Psoas muscle (tissue), 8 donors: Measurements from ENCODE around the gene ADAD2. TPM values are rescaled to one million over a fixed set of nuclear protein-coding genes. Genes with fewer than 3 reads are reported as not detected.

ENCODE experiments used
- ATAC-seq, 4 donors: fragments of 200-7000 bp; cut with Tn5 transposase; one replicate each; pipeline ENCODE4 v1.9.1; 2020; ENCODE audit warnings: moderate library complexity in 3 of 4, mild to moderate bottlenecking in 2 of 4
- DNase-seq, 2 donors: peaks; one replicate each; pipeline ENCODE4 v3.0.0-alpha.2; 2020
- H3K27ac ChIP-seq: fragments of 200-600 bp; one replicate; pipeline ENCODE4 v1.8.0; 2022
- H3K27me3 ChIP-seq, 3 donors: fragments of 200-600 bp in 1 of 3; one replicate each; pipeline versions ENCODE4 v1.6.1 to v1.8.0; 2013 to 2022; ENCODE audit warnings: low read length in 2 of 3, mild to moderate bottlenecking in 2 of 3, moderate library complexity in 1 of 3; ENCODE audit not compliant: insufficient read depth in 3 of 3
- H3K36me3 ChIP-seq, 2 donors: fragments of 200-600 bp in 1 of 2; one replicate each; pipeline versions ENCODE4 v1.6.1 to v1.8.0; 2013 to 2022; ENCODE audit warnings: low read depth in 1 of 2, mild to moderate bottlenecking in 1 of 2, moderate library complexity in 1 of 2; ENCODE audit not compliant: insufficient read depth in 1 of 2
- H3K4me1 ChIP-seq: fragments of 200-600 bp; one replicate; pipeline ENCODE4 v1.8.0; 2022
- H3K4me3 ChIP-seq: fragments of 200-600 bp; one replicate; pipeline ENCODE4 v1.8.0; 2022; ENCODE audit warnings: mild to moderate bottlenecking
- H3K9me3 ChIP-seq: fragments of 200-600 bp; one replicate; pipeline ENCODE4 v1.8.0; 2022
- CTCF ChIP-seq: fragments of 200-600 bp; IDR thresholded peaks from one replicate; pipeline ENCODE4 v1.8.0; 2022; ENCODE audit warnings: antibody characterized with exemption
- WGBS, 3 donors: extraction: QIAGEN DNeasy Blood & Tissue Kit; methylation state at CpG; one replicate each; pipeline versions ENCODE4 v1.1.6 to v1.1.7; 2013; 5-methylcytosine and 5-hydroxymethylcytosine counted together
- intact Hi-C, 2 donors: fragments of 100-400 bp; cut with DNase I; formaldehyde crosslinking; loops; one replicate each; pipeline versions ENCODE4 v1.11.0 to v1.14.2; 2022
- long read RNA-seq, 2 donors: library from polyadenylated mRNA; unstranded; transcript quantifications; one replicate each; pipeline ENCODE4 v2.0.0, GENCODE V29; 2021
- polyA plus RNA-seq, 3 donors: library from polyadenylated mRNA; stranded (reverse); fragments of 200-250 nt; gene quantifications; one replicate each; pipeline ENCODE4 v1.2.3, GENCODE V29; 2013
- total RNA-seq, 4 donors: library from RNA; stranded (reverse); fragmentation: NEBNext Ultra II Directional in 2 of 4; extraction: Animal tissue kit (Norgen Biotek cat#: 25700) in 2 of 4; gene quantifications; one replicate each; pipeline versions ENCODE4 v1.2.1 to v1.2.4, GENCODE V29; 2021 to 2023
- donor health status: healthy with polysubstance abuse.
- donor health status: DM: no; HTN: no; CAD: no; lungs with moderate emphysema.
- donor health status: Bipolar disorder and iron deficiency.
- donor health status: healthy.
- donor health status: DM: yes; HTN: yes; CAD: no.
- donor health status: DM: no; HTN: no; CAD: no.
- donor health status: DM: no; HTN: no; CAD: no.
- donor health status: DM: yes; HTN: yes; CAD: no.

ADAD2 gene
- total RNA-seq (not detected), polyA plus RNA-seq (under 1 TPM; 0.17 to 0.69 (median 0.18) TPM)
- long read RNA-seq, donor 1: 0 reads
- long read RNA-seq, donor 2: 0 reads

GRCh38 chr16:84190731-84191388, at the start of gene ADAD2:
Gene ADAD2, plus strand, starts transcription at chr16:84191157. Its CDS starts 74 bp downstream, at chr16:84191231.
- Histone ChIP-seq H3K27me3 (no peaks in the 10 kb centered on the region), H3K4me3 (no peak within 1 kb of the TSS), H3K9me3 (no peaks in the 10 kb centered on the region), H3K27ac (no peak within 1 kb of the TSS), H3K36me3 (no peaks in the 10 kb centered on the region), H3K4me1 (peaks cover 4% of the 10 kb centered on the region)
- DNase-seq (no peak), ATAC-seq (no peak)
- 87 to 89% (median 89%) methylated on average over 43 to 47 of the region's 47 CpGs for WGBS, 3 donors
- intact Hi-C loops: no loop called here
- no peak for TF ChIP-seq CTCF

- Histone ChIP-seq H3K36me3 (no peaks in the 10 kb centered on the region), H3K27me3 (no peaks in the 10 kb centered on the region), H3K4me3 (no peak overlapping the region), H3K9me3 (no peaks in the 10 kb centered on the region), H3K4me1 (peaks cover 33% of the 10 kb centered on the region), H3K27ac (no peak overlapping the region)
- DNase-seq (no peak), ATAC-seq (no peak)
- intact Hi-C loops: loop anchor here in 1 of 2 donors (5.0 kb wide), 1 partner anchor 41 kb away; no protein-coding TSS in a partner anchor
- TF ChIP-seq CTCF: no peak
- 95 to 99% (median 97%) methylated on average over 1 of the region's 1 CpG for WGBS, 3 donors
Measured at GRCh38 chr16:84143081-84143480, 47.9 kb upstream of the ADAD2 start.

GRCh38 chr16:84143784-84144199, 47.2 kb upstream of the ADAD2 start:
- WGBS, 3 donors: 36 to 39% (median 37%) methylated on average over 13 of the region's 13 CpGs
- H3K36me3 ChIP-seq: no peaks in the 10 kb centered on the region
- ATAC-seq (no peak), DNase-seq (no peak)
- intact Hi-C loops: loop anchor here (2.0 to 5.0 kb wide), 3 partner anchors 31 to 41 kb away; no protein-coding TSS in a partner anchor
- H3K9me3 ChIP-seq: no peaks in the 10 kb centered on the region
- H3K4me3 ChIP-seq: peak overlapping the region; percentile 95
- H3K27me3 ChIP-seq: no peaks in the 10 kb centered on the region
- TF ChIP-seq CTCF: no peak
- H3K4me1 ChIP-seq: peaks cover 26% of the 10 kb centered on the region
- H3K27ac ChIP-seq: no peak overlapping the region

GRCh38 chr16:84144209-84144858, 46.6 kb upstream of the ADAD2 start:
- peak in 1 of 2 donors; percentile 25 for DNase-seq
- H3K27ac ChIP-seq: peak overlapping the region; percentile 81
- no peaks in the 10 kb centered on the region for H3K36me3 ChIP-seq
- no peaks in the 10 kb centered on the region for H3K27me3 ChIP-seq
- peak; percentile 12 to 28 (median 16) for ATAC-seq
- H3K9me3 ChIP-seq: no peaks in the 10 kb centered on the region
- intact Hi-C loops: loop anchor here (2.0 to 5.0 kb wide), 3 partner anchors 30 to 42 kb away; no protein-coding TSS in a partner anchor
- WGBS, 3 donors: 0 to 2% (median 1%) methylated on average over 36 to 39 of the region's 39 CpGs
- no peak for TF ChIP-seq CTCF
- H3K4me3 ChIP-seq: peak overlapping the region; percentile 95
- peaks cover 25% of the 10 kb centered on the region for H3K4me1 ChIP-seq
